Activated CD4-positive, alpha-beta T cell treated with anti-CD3 and anti-CD28 coated beads, Interleukin-2, amount 50 U/mL, for 16 hours (primary cell): ENCODE data around the gene DRC1.

ENCODE experiments used
- DNase-seq: peaks from one replicate; pipeline ENCODE4 v3.0.0-alpha.2; 2020

The DRC1 gene

DNA sequence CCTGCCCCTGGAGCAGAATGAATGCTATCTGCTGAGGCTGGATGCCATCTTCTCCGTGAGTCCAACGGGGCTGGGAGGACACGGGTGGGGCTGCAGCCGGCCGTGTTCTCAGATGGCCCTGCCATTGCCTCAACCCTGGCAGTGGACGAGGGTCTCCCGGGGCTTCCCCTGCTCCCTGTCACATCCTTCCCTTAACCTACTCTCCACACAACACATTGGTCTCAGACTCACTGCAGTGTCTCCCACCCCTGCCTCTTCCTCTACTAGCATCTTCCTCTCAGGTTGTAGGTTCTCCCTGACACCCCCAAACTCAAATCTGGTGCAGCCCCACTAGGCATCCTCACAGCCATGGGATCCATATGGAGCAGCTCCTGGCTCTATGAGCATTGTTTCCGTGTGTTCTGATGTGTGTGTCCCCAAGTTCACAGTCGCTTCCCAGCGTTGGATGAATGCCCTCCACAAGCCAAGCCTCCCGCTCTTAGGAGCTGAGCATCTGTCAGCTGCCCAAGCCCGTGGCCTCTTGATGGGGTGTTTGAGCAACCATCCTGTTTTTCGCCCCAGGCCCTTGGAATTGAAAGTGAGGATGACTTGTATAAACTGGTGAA is 48.4 kb downstream of the DRC1 start:
- no peak for DNase-seq

DNA sequence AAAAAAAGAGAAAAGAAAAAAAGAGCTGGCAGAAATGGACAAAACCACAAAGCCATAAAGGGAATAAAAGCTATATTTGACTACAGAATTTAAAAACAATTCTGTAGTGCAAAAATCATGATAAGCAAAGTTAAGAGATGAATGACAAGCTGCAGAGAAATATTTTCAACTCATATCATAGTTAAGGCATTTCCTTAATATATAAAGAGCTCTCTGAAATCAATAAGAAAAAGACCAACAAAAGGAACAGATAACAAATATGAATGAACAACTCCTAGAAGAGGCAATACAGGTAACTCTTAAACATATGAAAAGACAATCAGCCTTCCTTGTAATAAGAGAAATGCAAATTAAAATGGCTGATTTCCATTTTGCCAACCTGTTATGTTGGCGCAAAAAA is 50.0 kb downstream of the DRC1 start:
- no peak for DNase-seq

DNA sequence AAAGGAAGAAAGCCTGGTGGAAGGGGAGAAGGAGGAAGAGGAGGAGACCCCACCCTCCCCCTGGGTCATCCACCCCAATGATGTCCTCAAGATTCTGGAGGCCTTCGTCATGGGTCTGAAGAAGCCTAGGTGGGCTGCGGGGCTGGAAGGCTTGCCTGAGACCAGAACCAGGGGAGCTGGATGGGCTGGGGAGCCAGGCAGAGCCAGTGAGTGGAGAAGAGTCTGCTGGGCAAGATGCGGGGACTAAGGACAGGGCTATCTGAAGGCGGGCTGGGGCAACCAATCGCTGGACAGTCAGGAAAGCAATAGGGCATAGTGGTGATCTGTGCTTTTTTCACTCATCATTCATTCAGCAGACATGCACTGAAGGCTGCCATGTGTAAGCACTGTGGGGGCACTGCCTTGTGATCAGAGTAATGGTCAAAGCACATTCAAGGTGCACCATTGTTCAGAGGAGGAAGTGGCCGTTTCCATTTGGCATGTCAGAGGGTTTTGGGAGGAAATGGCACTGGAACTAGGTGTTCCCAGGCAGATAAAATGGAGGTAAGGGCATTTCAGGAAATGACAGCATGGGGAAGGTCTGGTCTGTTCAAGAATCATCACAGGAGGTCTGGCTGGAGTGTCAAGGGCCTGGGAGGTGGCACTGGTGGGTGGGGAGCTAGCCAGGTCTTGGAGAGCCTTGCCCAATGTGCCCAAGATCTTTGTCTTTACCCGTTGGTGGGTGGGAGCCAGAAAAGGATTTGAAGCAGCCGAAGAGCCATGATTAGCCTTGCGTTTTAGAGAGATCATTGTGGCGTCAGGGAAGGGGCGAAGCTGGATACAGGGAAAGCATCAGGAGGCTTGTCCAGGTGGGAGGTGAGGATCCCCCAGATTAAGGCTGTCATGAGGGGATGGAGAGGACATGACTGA is 52.0 kb downstream of the DRC1 start:
- no peak for DNase-seq

DNA sequence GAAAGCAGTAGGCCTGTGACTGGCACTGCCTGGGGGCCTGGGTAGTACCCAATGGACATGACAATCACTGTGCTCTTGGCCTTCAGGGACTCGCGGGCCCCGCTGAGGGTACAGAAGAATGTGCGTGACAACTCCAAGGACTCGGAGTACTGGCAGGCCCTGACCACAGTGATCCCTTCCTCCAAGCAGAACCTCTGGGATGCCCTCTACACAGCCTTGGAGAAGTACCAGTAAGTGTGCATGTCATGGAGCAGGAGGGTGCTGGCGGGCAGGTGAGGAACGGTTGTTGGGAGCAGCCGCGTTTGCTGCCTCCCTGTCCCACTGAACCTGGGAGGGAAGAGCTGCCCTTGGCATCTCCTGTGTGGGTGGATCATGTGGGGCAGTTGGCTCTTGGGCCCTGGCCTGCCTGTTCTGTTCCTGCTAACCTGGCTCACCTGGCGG is 52.9 kb downstream of the DRC1 start:
- DNase-seq = no peak

DNA sequence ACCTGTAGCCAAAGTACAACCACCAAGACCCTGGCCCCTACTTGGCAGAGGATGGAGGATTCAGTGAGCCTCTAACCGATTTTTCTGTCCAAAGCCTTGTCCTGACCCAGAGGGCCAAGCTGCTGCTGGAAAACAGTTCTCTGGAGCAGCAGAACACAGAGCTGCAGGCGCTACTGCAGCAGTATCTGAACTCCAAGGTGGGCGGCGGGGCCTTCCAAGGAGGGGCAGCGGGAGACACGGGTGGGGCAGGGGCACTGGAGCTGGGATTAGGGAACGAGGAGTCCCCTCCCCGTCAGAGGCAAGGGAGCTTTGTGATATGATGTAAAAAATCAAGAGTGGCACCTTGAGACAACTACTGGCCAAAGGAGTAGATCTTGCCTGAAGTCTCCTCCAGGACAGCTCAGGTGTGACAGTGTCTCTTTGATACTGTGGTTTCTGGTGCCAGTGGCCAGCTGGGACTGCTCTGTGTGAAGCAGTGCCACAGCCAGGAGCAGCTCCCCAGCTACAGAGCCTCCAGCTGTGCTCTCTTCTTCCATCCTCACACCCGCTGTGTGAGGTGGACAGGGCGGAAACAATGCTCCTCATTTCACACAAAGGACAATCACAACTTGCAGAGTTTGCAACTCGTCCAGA is 53.4 kb downstream of the DRC1 start:
- no peak for DNase-seq

DNA sequence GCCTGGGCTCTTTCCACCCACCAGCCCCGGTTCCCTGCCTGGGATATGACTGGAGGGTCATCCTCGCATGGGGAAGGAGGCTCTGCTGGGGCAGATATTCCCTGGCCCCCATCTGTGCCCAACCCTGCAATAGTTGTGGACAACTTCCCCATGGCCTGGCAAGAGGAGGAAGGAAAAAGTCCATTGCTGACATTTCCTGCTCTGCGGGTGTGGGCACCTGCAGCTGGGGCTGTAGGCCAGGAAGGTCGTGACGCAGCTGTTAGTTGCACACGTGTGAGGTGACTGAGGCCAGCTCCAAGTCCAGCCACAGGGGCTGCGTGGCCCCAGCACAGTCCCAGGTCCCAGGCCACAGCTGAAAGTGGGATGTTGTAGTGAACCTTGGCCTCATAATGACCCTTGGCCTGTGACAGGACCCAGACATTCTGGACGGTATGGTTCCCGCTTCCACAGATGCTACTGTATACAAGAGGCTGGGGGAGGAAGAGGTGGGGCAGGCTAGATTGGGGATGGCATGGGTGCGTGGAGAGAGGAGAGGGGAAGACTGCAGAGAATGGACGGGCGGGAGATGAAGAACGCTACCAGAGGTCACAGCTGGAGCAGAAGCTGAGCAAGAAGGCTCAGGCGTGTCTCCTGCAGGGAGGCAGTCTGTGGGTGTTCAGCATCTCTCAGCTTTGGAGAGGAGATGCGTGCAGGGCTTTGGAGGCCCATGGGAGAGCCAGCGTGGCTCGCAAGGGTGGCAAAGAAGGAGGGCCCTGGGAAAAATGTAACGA is 54.1 kb downstream of the DRC1 start:
- DNase-seq = no peak

DNA sequence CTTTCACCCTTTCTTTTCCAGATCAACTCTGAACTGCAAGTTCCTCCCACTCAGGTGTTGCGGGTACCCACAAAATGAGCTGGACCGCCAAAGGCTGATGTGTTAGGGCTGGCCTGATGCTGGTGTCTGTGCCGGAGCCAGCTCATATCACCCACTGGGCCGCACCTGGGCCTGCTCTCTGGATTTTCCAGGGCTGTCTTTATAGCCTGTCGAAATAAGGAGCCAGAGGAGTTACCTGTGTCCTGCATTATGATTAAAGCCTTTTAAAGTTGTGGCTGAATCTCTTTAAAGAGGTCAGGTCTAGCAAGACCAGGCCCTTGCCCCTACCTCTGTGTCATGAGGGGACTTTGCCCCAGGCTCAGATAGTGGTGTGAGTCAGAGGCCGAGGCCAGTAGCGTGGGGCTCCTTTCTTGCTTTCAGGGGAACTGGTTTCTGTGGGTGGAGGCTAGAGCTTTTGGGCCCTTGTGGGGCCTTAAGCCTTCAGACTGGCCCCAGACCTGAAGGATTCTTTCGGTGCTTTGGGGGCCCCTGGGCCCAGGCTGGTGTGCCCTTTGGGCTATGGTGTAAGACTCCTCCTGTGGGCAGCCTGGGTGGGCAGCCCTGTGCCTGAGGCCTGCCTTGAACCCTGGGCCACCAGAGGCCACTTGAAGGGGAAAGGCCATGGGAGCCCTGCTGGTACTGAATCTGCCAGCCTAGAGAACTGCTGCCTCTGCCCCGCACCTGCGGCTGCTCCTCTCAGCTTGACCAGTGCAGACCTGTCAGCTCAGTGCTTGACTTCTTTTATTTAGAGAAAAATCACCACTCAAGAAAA is 54.9 kb downstream of the DRC1 start:
- no peak for DNase-seq

DNA sequence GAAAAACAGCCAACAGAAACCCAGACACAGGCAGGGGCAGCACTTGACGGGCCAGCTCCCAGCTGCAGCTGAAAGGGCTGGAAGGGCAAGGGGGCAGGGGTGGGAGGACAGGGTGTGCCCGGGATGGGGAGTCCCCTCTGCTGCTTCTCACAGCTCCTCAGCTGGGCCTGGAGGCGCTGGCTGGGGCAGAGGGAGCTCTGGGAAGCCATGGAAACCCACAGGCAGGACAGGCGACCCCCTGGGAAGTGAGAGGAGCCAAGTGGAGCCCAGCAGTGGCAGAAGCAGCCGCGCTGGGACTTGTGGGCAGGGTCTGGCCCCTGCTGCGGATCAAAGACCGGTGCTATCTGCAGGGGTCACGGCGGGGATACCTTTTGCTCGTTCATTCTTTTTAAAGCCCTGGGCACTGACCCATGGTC is 55.5 kb downstream of the DRC1 start:
- no peak for DNase-seq

DNA sequence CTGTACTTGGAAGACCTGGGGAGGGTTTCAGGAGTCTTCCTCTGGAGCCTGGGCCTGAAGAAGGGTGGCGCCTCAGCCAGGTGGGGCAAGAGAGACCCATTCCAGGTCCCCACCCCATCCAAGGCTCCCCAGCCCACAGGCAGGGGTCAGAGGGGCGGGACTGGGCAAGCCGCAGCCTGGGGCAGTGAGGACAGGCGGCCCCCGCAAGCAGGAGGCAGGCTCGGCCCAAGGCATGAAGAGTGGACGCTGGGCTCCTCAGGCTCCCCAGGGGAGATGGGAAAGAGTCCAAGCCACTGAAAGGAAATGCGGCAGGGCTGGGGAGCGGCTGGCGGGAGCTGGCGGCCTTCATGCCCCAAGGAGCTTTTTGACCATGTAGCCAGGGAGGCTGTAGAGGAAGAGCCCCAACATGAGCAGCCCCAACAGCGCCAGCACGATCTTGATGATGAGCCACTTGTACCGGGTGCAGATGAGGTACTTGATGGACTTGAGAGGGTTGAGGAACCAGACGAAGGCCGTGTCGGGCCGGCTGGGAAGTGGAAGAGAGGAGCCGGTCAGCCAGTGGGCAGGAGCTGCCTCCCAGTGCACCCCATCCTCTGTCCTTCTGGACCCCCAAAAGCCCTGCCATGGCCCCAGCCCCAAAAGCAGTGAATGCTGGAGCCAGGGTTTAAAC is 56.1 kb downstream of the DRC1 start:
- no peak for DNase-seq

DNA sequence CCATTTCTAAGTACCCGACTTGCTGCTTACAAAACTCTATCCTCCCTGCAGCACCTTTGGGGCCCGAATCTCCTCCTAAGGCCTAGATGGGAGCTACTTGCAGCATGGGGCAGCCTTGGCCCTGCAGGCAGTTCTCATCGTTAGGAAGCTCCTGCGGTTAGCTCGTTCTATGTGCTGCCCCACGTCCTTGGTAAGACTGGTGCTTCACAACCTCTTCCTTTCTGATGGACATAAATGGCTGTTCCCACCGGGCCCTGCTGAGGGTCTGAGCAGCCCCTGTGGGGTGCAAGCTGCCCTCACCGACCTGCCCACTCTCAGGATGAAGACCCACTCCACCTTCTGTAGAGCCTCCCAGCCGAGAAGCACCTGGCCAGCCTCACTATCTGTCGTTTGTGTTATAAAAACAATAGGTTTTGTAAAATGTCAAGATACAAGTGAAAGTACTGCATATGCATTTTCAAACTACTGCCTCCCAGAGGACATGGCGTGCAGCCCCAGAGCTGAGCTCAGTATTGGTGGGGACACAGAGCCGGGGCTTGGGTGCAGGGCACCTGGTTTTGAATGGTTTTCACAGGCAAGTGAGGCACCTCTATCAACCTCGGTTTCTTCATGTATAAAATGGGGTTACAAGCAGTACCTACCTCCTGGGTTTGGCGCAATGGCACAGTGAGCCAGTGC is 56.8 kb downstream of the DRC1 start:
- DNase-seq = no peak

DNA sequence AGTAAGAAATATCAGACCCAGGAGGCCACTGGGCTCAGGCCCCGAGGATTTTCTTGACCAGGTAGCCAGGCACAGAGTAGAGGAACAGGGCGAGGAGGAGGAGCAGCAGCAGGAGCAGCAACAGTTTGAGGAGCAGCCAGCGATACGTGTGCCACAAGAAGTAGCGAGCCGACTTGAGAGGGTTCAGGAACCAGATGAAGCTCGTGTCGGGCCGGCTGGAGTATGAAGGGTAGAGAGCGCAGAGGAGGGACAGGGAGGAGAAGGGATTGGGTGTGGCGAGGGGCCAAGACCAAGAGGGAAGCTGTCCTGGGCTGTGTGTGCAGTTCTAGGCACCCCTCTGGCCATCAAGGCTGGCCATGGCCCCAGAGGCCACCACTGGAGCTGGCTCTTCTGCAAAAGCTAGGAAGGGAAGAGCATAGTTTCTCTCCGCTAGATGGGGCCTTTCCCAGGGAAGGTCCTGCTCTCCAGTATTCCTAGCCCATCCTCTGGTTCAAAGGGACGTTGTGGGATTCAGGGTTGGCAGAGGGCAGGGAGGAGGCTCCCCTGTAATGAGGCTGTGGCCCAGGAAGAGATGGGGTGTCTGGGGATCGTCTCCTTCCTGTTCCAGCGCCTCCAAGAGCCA is 58.4 kb downstream of the DRC1 start:
- DNase-seq = no peak

DNA sequence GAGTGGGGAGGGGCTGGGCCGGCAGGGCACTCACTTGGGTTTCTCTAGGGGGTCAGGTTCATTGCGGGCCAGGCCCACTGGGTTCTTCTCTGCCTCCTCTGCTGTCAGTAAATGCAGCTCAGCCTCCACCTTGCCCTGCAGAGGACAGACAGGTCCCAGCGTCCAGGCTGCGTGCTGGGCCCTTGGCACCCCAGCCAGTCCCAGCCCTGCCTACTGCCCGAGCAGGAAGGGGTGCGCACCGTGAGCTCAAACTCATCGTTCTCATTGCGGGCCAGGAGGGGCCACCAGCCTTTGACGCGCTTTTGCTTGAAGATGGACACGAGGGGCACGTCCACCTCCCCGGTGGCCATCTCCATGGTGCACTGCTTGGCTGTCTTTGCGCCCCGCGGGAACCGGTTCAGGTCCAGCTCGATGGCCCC is 58.9 kb downstream of the DRC1 start:
- DNase-seq = no peak

DNA sequence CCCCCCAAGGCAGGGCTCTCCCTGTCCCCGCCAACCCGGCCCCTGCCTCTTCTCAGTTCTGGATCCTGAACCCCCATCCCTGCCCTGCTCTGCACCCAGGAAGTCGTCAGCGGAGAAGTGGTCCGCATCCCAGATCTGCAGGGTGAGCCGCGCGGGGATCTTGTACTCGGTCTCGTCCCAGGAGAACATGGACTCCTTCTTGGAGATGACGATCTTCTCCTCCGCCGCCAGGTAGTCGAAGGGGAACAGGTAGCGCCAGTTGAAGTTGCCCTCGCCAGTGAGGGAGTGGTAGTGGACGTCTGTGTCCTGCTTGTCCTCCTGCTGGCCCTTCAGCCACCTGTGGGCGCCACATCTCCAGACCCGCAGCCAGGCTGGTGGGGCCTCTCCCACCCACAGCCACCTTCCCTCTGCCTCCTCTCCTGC is 59.9 kb downstream of the DRC1 start:
- no peak for DNase-seq

DNA sequence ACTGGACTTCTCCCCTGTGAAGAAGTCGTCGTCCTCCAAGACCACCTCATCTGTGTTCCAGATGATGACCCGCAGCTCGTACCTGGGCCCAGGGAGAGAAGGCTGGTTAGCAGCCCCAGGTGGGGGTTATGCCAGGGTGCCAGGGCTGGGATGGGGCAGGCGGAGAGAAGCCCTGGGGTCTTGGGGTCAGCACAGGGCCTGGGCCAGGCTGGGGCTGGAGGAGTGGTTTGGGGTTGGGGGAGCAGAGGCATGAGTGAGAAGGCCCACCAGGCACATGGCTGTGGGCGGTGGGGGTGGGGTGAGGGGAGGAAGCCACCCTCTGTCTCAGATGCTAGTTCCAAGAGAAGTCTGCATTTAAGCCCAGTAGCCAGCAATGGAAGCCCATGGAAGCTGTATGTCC is 60.4 kb downstream of the DRC1 start:
- DNase-seq = no peak

DNA sequence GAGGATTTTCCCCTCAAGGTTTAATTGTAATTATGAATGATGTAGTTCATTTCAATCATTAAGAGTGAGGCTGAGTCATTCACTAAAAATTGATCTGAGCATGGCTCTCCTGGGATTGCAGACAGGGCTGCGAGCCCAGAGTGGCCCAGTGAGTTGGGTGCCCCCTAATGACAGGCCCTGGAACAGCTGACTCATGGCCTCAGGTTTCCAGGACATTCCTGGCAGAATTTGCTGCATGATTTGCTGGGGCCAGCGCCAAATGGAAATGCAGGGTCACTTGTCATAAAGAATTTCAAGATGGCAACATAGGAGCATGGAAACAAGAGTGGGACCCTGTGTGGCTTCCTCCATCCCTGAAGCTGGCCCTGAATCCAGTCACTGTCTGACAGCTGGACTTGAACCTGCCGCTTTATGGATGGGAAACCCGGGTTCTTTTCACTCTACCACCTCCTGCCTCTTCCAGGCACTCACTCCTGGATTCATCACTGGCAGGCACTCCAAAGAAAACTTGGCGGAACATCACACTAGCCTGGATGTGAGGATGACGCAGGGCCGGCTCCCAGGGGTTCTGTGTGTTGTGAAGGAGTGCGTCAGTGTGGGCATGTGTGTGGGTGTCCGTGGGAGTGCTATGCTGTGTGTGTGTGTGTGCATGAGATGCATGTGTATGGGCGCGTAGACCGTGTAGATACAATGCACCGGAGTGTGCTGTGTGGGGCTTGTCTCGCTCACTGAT is 61.0 kb downstream of the DRC1 start:
- DNase-seq = peak; percentile 17

DNA sequence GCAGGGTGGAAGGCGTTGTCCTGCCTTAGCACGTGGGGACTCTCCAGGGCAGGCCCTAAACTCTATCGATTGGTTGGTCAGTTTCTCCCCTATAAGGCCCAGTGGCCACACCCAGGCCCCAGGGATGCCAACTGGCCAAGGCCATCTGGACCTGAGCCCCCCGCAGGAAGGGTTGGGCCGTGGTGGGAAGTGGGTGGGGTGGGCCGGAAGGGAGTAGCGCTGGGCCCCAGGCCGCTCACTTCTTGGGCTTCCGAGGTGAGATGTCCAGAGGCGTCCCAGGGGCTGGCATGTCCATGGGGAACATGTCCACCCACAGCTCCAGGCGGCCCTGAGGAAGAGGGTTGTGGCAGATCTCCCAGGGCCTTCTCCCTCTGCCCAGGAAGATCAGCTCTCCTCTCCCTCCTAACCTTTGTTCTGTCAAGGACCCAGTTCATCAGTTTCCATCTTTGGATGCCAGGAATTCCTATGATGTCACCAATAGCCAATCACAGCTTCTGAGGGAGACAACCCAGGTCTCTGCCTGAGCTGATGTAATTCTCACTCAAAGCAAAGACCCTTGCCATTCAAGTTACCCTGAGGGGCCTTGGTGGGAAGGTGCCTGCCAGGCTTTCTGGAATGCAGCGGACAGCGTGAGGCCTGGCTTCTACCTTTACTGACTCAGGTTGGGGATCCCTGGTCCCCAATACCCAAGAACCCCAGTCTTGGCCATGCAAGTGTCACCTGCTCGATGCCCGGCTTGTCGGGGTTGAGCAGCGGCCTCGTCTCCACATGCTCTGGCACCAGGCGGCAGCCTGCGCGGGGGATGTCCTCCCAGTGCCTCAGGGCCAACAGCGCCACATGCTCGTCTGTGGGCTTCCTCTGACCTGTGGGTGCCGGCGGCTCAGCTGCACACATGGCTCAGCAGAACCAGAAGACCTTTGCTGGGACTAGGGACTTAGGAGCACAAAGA is 61.8 kb downstream of the DRC1 start:
- no peak for DNase-seq

DNA sequence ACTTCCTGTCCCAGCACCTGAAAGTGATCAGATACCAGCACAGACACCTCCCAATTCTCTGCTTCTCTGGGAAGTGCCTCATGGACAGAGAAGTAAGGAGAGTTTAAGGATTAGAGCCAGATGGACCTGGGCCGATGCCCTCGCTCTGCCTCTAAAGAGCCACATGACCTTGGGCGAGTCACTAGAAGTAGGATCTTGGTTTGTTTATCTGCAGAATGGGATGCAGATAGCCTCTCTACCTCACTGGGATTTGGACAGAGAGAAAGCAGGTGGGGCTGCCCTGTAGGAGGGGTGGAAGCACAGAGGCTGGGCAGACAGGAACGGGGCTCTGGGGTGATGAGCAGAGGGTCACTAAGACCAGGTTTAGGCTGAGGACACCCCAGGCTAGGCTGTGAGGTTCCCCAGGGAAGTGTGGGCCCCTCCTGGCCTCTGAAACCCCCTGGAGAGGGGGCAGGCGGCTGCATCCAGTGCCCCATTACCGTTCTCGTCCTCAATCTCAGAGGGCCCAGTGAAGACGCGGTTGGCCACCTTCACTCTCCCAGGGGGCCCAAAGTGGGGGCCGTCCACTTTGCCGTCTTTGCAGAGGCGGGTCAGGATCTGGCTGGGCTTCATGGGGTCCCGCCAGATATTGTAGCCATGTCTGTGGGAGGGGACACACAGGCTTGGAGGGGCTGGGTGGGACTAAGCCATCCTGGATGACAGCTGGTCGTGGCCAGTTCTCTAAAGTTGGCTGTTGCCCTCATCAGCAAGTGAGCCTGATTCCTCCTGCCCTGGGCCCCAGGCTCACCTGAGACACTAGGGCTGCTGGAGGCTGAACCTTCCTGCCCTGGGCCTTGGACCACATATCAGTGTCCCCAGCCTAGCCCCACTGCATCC is 62.9 kb downstream of the DRC1 start:
- DNase-seq = no peak
